GM18519 (cell line): ENCODE measurements around the gene FBXO28.

ENCODE experiments used
- ATAC-seq: cut with Tn5 transposase; IDR thresholded peaks from one replicate; pipeline ENCODE4 v1.9.1; 2021; ENCODE audit warnings: mild to moderate bottlenecking, moderate library complexity; ENCODE audit not compliant: unreplicated experiment, low FRiP score

Gene FBXO28

GRCh38 chr1:224095339-224095738 is 18.6 kb upstream of the FBXO28 start:
- ATAC-seq: no peak

- ATAC-seq: no peak
Measured at GRCh38 chr1:224095867-224096266, 18.0 kb upstream of the FBXO28 start.

- ATAC-seq: no peak
Measured at GRCh38 chr1:224096773-224097172, 17.1 kb upstream of the FBXO28 start.

GRCh38 chr1:224098007-224098406 is 15.9 kb upstream of the FBXO28 start:
- ATAC-seq: no peak

- peak; percentile 75 for ATAC-seq
Measured at GRCh38 chr1:224106568-224107281, 7.2 kb upstream of the FBXO28 start.

GRCh38 chr1:224107282-224107625 is 6.7 kb upstream of the FBXO28 start:
- no peak for ATAC-seq

- ATAC-seq: no peak
Measured at GRCh38 chr1:224108991-224109390, 4.9 kb upstream of the FBXO28 start.

- no peak for ATAC-seq
Measured at GRCh38 chr1:224109981-224110380, 3.9 kb upstream of the FBXO28 start.

- no peak for ATAC-seq
Measured at GRCh38 chr1:224113005-224113404, 906 bp upstream of the FBXO28 start.

GRCh38 chr1:224113545-224113917 is 380 bp upstream of the FBXO28 start:
- peak; percentile 11 for ATAC-seq

- no peak for ATAC-seq
Measured at GRCh38 chr1:224114787-224115175, 870 bp downstream of the FBXO28 start.

- ATAC-seq: peak; percentile 50
Measured at GRCh38 chr1:224116131-224116530, 2.2 kb downstream of the FBXO28 start.

- ATAC-seq: no peak
Measured at GRCh38 chr1:224118688-224119087, 4.8 kb downstream of the FBXO28 start.

- no peak for ATAC-seq
Measured at GRCh38 chr1:224123136-224123535, 9.2 kb downstream of the FBXO28 start.

- ATAC-seq: no peak
Measured at GRCh38 chr1:224124220-224124619, 10.3 kb downstream of the FBXO28 start.

- no peak for ATAC-seq
Measured at GRCh38 chr1:224127925-224128819, 14.3 kb downstream of the FBXO28 start.

GRCh38 chr1:224131253-224131652 is 17.3 kb downstream of the FBXO28 start:
- no peak for ATAC-seq

GRCh38 chr1:224132901-224133300 is 19.0 kb downstream of the FBXO28 start:
- ATAC-seq: no peak

- ATAC-seq: no peak
Measured at GRCh38 chr1:224133741-224134299, 19.9 kb downstream of the FBXO28 start.

- no peak for ATAC-seq
Measured at GRCh38 chr1:224137518-224137917, 23.6 kb downstream of the FBXO28 start.

- no peak for ATAC-seq
Measured at GRCh38 chr1:224138198-224138597, 24.3 kb downstream of the FBXO28 start.

- no peak for ATAC-seq
Measured at GRCh38 chr1:224141693-224142092, 27.8 kb downstream of the FBXO28 start.
